HepG2 (cell line): ENCODE measurements around the gene MRFAP1. TPM values are rescaled to one million over a fixed set of nuclear protein-coding genes. Genes with fewer than 3 reads are reported as not detected.

Source experiments
- ATAC-seq: fragments of 200-7000 bp; cut with Tn5 transposase; 3 replicates; pipeline ENCODE4 v1.9.1; 2020; ENCODE audit warnings: mild to moderate bottlenecking, moderate library complexity
- BruUV-seq: library from RNA; stranded (reverse); fragments of 400-500 nt; replicated peaks from 2 replicates; lab custom pipeline; 2021; lab: Mats Ljungman, UMichigan
- CTCF ChIA-PET: fragments of 300-600 bp; formaldehyde crosslinking; extraction: SDS; loops from one replicate; lab custom pipeline; 2021; ENCODE audit warnings: low total read pairs, inconsistent platforms, low intra/inter-chr PET ratio; lab: Yijun Ruan, JAX
- POLR2A ChIA-PET: fragments of 350-600 bp; sonication (Branson Sonifier 250); formaldehyde crosslinking; loops from one replicate; lab custom pipeline; 2020; ENCODE audit warnings: antibody characterized with exemption, inconsistent platforms; lab: Yijun Ruan, JAX
- DNase-seq: peaks from one replicate; pipeline ENCODE4 v3.0.0-alpha.2; 2015; ENCODE audit warnings: low spot score
- FAIRE-seq: peaks from 3 replicates; lab custom pipeline; 2011; peaks lifted over from hg19 to GRCh38; lab: Jason Lieb, UNC
- H2AFZ ChIP-seq: one replicate; pipeline ENCODE4 v1.6.1; 2011; ENCODE audit warnings: low read length, inconsistent platforms
- H3K27ac ChIP-seq: fragments of 300-600 bp; 3 replicates; pipeline ENCODE4 v1.8.0; 2011; ENCODE audit warnings: mixed run types, mild to moderate bottlenecking, mixed read lengths, low read length, inconsistent platforms; ENCODE audit not compliant: insufficient read depth; ENCODE audit errors: extremely low read length
- H3K27me3 ChIP-seq, 2 experiments: fragments of 200-600 bp in 1 of 2; 2 replicates in 1 of 2; 3 replicates in 1 of 2; pipeline versions ENCODE4 v1.6.0 to v1.8.0; 2011; ENCODE audit warnings: low read length in 2 of 2, mild to moderate bottlenecking in 2 of 2, moderate library complexity in 2 of 2, inconsistent platforms in 1 of 2; ENCODE audit not compliant: insufficient read depth in 2 of 2, control insufficient read depth in 1 of 2
- H3K36me3 ChIP-seq, 2 experiments: fragments of 200-600 bp in 1 of 2; replicated peaks in 1 of 2; 2 replicates in 1 of 2; 3 replicates in 1 of 2; pipeline versions ENCODE4 v1.5.1 to v1.8.0; 2011; ENCODE audit warnings: low read length in 2 of 2, inconsistent platforms in 1 of 2; ENCODE audit not compliant: insufficient read depth in 2 of 2, control insufficient read depth in 1 of 2
- H3K4me1 ChIP-seq: 2 replicates; pipeline ENCODE4 v1.5.1; 2012; ENCODE audit warnings: low read length, inconsistent platforms; ENCODE audit not compliant: insufficient read depth
- H3K4me2 ChIP-seq: 2 replicates; pipeline ENCODE4 v1.6.0; 2011; ENCODE audit warnings: low read depth, low read length, inconsistent platforms
- H3K4me3 ChIP-seq, 3 experiments: fragments of 200-600 bp in 1 of 3; sonication (generic), shearing (Covaris generic) in 1 of 3; replicated peaks in 1 of 3; 2 replicates each; pipeline ENCODE4 v1.5.1; 2011 to 2016; ENCODE audit warnings: low read length in 3 of 3, inconsistent platforms in 2 of 3, low read depth in 2 of 3, mild to moderate bottlenecking in 2 of 3, control low read depth in 1 of 3, mixed read lengths in 1 of 3; ENCODE audit not compliant: insufficient read depth in 1 of 3
- H3K79me2 ChIP-seq: one replicate; pipeline ENCODE4 v1.6.1; 2011; ENCODE audit warnings: low read length, inconsistent platforms; ENCODE audit not compliant: insufficient read depth
- H3K9ac ChIP-seq: 2 replicates; pipeline ENCODE4 v1.6.0; 2011; ENCODE audit warnings: mild to moderate bottlenecking, low read depth, low read length, inconsistent platforms; ENCODE audit not compliant: insufficient read depth
- H3K9me3 ChIP-seq: 2 replicates; pipeline ENCODE4 v1.5.1; 2012; ENCODE audit warnings: mild to moderate bottlenecking, low read length
- H4K20me1 ChIP-seq: 2 replicates; pipeline ENCODE4 v1.6.0; 2011; ENCODE audit warnings: inconsistent platforms, mild to moderate bottlenecking, low read length, moderate library complexity; ENCODE audit not compliant: insufficient read depth
- ARHGAP35 ChIP-seq: sonication (generic); formaldehyde crosslinking; IDR thresholded peaks from 2 replicates; pipeline ENCODE4 v1.9.0; 2022; ENCODE audit warnings: mild to moderate bottlenecking, inconsistent platforms, moderate library complexity, missing genetic modification reagents, borderline replicate concordance
- ARID4A ChIP-seq: sonication (generic); formaldehyde crosslinking; IDR thresholded peaks from 2 replicates; pipeline ENCODE4 v1.5.0; 2020; ENCODE audit warnings: mild to moderate bottlenecking, missing genetic modification reagents, borderline replicate concordance
- ATAD3A ChIP-seq: sonication (generic); formaldehyde crosslinking; IDR thresholded peaks from 2 replicates; pipeline ENCODE4 v1.4.0; 2020; ENCODE audit warnings: missing genetic modification reagents
- FOSL1 ChIP-seq: sonication (generic); formaldehyde crosslinking; IDR thresholded peaks from 2 replicates; pipeline ENCODE4 v1.9.0; 2021; ENCODE audit warnings: missing genetic modification reagents, borderline replicate concordance
- KAT8 ChIP-seq: IDR thresholded peaks from 2 replicates; pipeline ENCODE4 v1.6.1; 2016; ENCODE audit warnings: missing genetic modification reagents, missing compliant biosample characterization
- KMT2B ChIP-seq: IDR thresholded peaks from 2 replicates; pipeline ENCODE4 v1.6.1; 2016; ENCODE audit warnings: missing genetic modification reagents, missing compliant biosample characterization
- MXI1 ChIP-seq: IDR thresholded peaks from 3 replicates; pipeline ENCODE4 v1.6.1; 2012; ENCODE audit warnings: low read depth, low read length, inconsistent platforms, borderline replicate concordance
- THAP7 ChIP-seq: sonication (generic); formaldehyde crosslinking; IDR thresholded peaks from 2 replicates; pipeline ENCODE4 v1.8.1; 2023; ENCODE audit warnings: mild to moderate bottlenecking, missing genetic modification reagents
- ZFP90 ChIP-seq: sonication (generic); formaldehyde crosslinking; IDR thresholded peaks from 2 replicates; pipeline ENCODE4 v1.8.0; 2022; ENCODE audit warnings: missing genetic modification reagents, mild to moderate bottlenecking, inconsistent platforms, borderline replicate concordance
- ZNF615 ChIP-seq: sonication (generic); formaldehyde crosslinking; IDR thresholded peaks from 2 replicates; pipeline ENCODE4 v1.5.0; 2020; ENCODE audit warnings: mild to moderate bottlenecking, missing genetic modification reagents, borderline replicate concordance
- ZNF768 ChIP-seq: sonication (generic); formaldehyde crosslinking; IDR thresholded peaks from 2 replicates; pipeline ENCODE4 v1.4.0; 2020; ENCODE audit warnings: missing genetic modification reagents
- whole genome bisulfite sequencing: methylation state at CpG from one replicate; pipeline ENCODE4 v1.1.6; 2017; ENCODE audit warnings: low lambda C conversion rate; 5-methylcytosine and 5-hydroxymethylcytosine counted together
- in situ Hi-C: cut with HindIII; loops from 2 replicates; pipeline ENCODE4 v1.10.0; 2017; ENCODE audit warnings: low pct_unique_long_range_greater_than_20kb; ENCODE audit not compliant: extremely low pct_ligation_motif_present
- intact Hi-C: fragments of 100-400 bp; cut with micrococcal nuclease; formaldehyde crosslinking; loops from one replicate; pipeline ENCODE4 v1.10.0; 2022; ENCODE audit not compliant: unreplicated experiment
- polyA plus RNA-seq, 8 experiments: library from polyadenylated mRNA; depleted of rRNA in 3 of 8; stranded (reverse) in 7 of 8; unstranded in 1 of 8; fragments of >200 nt; fragmentation: Illumina TruSeq in 4 of 8; extraction: Trizol in 4 of 8; gene quantifications; 2 replicates each; pipeline versions ENCODE4 v1.2.1 to v1.2.3, GENCODE V29; 2011 to 2016; ENCODE audit warnings: low read depth in 4 of 8, missing spikeins in 1 of 8, mixed read lengths in 1 of 8; ENCODE audit not compliant: insufficient read depth in 1 of 8
- total RNA-seq, 5 experiments: library from RNA; depleted of rRNA; stranded (reverse); fragments of >200 nt; fragmentation: Illumina TruSeq; extraction: Trizol; gene quantifications; 2 replicates each; pipeline ENCODE4 v1.2.3, GENCODE V29; 2016; ENCODE audit warnings: low read depth in 1 of 5
- TF ChIP-seq, protein P1 (sequence below): sonication (generic); formaldehyde crosslinking; IDR thresholded peaks from 2 replicates; pipeline ENCODE4 v1.8.0; 2022; ENCODE audit warnings: mild to moderate bottlenecking, missing genetic modification reagents, moderate library complexity

MRFAP1 gene
- total and polyA plus RNA-seq, 2 of the 13 experiments (the other 11 are each of a cell fraction or from before 2014, with no cell fraction given), result 112 to 158 TPM

GRCh38 chr4:6605114-6605513, 35.4 kb upstream of the MRFAP1 start:
- no peaks in the 10 kb centered on the region for H4K20me1 ChIP-seq
- intact Hi-C loops, result no loop called here
- in situ Hi-C loops, result no loop called here
- no peak for FAIRE-seq
- ATAC-seq, result no peak
- peaks cover 20% of the 10 kb centered on the region for H3K4me1 ChIP-seq
- H3K4me2 ChIP-seq, result no peak overlapping the region
- no peaks in the 10 kb centered on the region for H3K27me3 ChIP-seq
- ChIA-PET CTCF (no interaction called here), POLR2A (no interaction called here)
- H3K36me3 ChIP-seq, result peaks cover 0 to 11% of the 10 kb centered on the region in 2 experiments; a peak in 1 of 5 replicates
- TF ChIP-seq ATAD3A (CRISPR knock-in tag) (no peak), ZFP90 (CRISPR knock-in tag) (peak; percentile 100), ZNF768 (peak; percentile 78; the same call in 1 of the 2 replicates), KMT2B (CRISPR knock-in tag) (no peak), ARHGAP35 (no peak)
- H3K9me3 ChIP-seq, result peaks cover 4% of the 10 kb centered on the region; the same call in 1 of the 2 replicates
- DNase-seq, result no peak
- no peak overlapping the region for H3K27ac ChIP-seq
- BruUV-seq, result no TSS peak
- H3K4me3 ChIP-seq, result no peak overlapping the region
- WGBS, result no CpG with 5 or more reads among the region's 8 CpGs
- H3K9ac ChIP-seq, result no peak overlapping the region
- no peaks in the 10 kb centered on the region for H3K79me2 ChIP-seq
- no peak overlapping the region for H2AFZ ChIP-seq

DNA sequence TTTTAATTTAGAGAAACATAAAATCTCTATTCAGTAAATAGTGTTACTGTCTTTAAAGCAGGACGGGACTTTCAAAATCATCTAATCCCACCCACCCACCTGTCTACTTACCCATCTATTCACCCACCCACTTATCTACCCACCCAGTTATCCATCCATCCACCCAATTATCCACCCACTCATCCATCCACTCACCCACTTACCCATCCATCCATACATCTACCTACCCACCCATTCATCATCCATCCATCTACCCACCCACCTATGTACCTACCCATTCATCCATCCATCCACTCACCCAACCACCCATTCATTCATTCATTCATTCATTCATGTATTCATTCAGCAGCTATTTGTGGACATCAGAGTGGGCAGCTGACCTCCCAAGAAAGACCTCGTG, 34.9 kb upstream of the MRFAP1 start:
- Histone ChIP-seq H3K36me3 (peaks cover 0 to 14% of the 10 kb centered on the region in 2 experiments; a peak in 2 of 5 replicates), H3K9me3 (peaks cover 4% of the 10 kb centered on the region; the same call in 1 of the 2 replicates), H3K4me1 (peaks cover 20% of the 10 kb centered on the region), H4K20me1 (no peaks in the 10 kb centered on the region), H3K27ac (no peak overlapping the region), H3K9ac (no peak overlapping the region), H2AFZ (no peak overlapping the region), H3K4me3 (no peak overlapping the region), H3K27me3 (no peaks in the 10 kb centered on the region), H3K4me2 (no peak overlapping the region), H3K79me2 (no peaks in the 10 kb centered on the region)
- BruUV-seq, result no TSS peak
- DNase-seq (no peak), FAIRE-seq (no peak), ATAC-seq (no peak)
- in situ Hi-C loops, result no loop called here
- 90% methylated on average over 2 of the region's 2 CpGs for WGBS
- intact Hi-C loops, result no loop called here
- POLR2A ChIA-PET, result no interaction called here
- CTCF ChIA-PET, result no interaction called here
- TF ChIP-seq ZNF615 (no peak), ARID4A (CRISPR knock-in tag) (no peak), THAP7 (no peak), KAT8 (CRISPR knock-in tag) (no peak), FOSL1 (CRISPR knock-in tag) (no peak), MXI1 (no peak)
- TF ChIP-seq, protein P1, sequence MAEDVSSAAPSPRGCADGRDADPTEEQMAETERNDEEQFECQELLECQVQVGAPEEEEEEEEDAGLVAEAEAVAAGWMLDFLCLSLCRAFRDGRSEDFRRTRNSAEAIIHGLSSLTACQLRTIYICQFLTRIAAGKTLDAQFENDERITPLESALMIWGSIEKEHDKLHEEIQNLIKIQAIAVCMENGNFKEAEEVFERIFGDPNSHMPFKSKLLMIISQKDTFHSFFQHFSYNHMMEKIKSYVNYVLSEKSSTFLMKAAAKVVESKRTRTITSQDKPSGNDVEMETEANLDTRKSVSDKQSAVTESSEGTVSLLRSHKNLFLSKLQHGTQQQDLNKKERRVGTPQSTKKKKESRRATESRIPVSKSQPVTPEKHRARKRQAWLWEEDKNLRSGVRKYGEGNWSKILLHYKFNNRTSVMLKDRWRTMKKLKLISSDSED (CRISPR knock-in tag), result no peak
